NCI-H345 treated with DMSO at 0.1 percent for 48 hours (cell line): Measurements from ENCODE around the gene LECT2.

Experiments used
- DNase-seq: peaks from one replicate; lab custom pipeline; 2025; ENCODE audit not compliant: unreplicated experiment; lab: John Stamatoyannopoulos, UW

LECT2 gene

DNA sequence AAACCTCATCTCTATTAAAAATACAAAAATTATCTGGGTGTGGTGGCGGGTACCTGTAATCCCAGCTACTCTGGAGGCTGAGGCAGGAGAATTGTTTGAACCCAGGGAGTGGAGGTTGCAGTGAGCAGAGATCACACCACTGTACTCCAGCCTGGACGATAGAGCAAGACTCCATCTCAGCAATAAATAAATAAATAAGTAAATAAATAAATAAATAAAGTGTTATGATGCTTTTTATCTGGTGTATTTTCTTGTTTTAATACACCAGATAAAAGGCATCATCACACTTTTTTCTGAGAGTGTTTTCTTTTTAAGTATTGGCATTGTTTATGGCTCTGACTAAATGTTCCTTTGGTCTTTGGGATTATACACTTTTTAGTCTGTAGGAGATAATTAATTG, 24.2 kb upstream of the LECT2 start:
- no peak for DNase-seq

DNA sequence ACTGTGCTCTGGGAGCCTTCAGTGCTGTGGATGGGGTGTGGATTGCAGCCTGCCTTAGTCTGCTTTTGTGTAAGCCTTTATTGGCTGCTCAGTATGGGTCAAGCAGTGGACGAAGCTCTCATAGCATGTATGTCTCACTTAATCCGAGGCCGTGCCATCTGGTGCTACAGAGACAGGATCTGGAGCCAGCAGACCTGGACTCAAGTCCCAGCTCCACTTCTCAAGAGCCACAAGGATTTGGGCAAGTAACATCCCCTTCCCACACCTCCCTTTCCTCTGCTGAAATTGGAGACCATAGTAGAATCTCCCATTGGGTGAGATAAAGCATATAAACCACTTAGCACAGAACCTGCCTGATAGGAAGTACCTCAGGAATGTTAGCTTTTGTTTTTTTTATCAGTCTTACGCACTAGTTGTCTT, 23.4 kb upstream of the LECT2 start:
- no peak for DNase-seq

DNA sequence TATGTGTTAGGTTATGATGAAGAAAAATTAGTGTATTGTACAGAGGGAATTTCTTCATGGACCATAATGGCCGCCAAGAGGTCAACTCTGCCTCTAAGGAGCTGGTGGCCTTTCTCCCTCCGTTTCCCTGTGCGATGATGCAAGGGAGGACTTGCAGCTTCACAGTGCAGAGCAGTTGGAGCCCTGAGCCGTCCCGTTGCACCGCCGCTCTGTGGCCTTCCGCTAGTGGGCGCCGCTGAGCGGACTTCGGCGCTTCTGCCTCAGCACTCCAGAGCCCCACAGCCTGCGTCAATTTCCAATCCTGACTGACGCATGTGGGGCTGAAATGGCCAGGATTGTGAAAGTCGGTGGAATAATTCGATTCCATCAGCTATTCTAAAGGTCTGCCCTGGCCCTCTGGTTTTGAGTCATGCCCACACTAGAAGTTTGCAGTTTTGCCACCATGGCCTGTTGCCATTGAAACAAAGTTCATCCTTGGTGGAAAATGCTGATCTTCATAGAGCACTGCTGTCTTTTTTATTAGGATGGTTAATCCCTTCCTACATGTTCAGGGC, 22.7 kb upstream of the LECT2 start:
- DNase-seq: no peak

DNA sequence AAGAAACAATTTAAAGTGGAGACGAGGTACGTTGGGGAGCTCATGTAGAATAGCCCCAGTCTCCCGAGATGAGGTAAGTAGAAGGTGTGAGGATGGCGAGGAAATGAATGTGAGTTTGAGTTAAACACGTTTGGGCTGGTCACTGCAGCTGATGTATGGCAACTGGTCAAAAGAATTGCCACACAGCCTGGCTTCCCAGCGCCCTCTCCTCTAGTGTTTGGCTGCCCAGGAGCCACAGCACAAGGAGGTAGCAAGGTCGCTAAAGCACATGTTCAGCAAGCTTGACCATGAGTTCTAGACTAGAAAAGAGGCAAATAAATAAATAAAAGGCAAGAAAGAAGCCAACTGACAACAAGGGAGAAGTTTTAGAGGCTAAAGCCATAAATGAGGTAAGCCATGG, 21.4 kb upstream of the LECT2 start:
- no peak for DNase-seq

DNA sequence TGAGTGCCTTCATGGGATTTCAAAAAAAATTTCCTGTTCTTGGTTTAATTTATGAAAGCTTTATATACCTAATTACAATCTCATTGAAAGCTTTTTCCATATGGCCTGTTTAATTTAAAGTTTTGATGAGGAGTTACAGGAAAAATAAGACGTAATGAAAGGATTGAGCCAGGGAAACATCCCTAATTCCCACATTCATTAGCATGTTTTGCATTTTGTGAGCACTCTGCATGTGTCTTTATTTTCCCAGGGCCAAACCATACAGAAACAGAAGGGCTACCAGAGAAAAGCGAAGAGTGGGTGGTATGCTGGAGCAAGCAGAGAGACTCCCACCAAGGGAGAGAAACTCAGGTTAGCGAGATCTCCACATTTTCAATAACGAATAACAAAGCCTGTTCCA, 20.3 kb upstream of the LECT2 start:
- DNase-seq: no peak

DNA sequence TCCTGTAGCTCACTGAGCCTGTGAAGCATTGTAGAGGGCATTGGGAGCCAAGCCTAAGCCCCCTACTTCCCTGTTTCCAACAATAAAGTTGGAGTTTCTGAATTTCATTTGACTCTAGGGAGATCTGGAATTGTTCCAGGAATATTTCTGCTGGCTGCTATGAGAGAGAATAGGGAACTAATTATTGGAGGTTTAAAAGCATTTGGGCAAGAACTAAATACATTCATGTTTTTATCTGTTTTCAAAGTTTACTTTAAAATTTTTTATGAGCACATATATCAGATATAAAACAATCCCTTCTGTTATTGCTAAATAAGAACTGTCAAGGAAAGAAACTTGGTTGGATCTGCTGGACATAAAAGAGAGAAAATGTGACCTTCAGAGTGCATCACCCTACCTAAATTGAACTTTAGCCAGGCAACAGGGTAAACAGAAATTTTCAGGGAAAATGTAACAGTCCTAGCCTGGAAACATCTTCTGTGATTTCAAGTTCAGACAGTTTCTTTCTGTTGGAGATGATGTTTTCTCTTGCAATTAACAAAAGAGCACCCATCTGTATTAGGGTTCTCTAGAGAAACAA, 19.3 kb upstream of the LECT2 start:
- DNase-seq: no peak

DNA sequence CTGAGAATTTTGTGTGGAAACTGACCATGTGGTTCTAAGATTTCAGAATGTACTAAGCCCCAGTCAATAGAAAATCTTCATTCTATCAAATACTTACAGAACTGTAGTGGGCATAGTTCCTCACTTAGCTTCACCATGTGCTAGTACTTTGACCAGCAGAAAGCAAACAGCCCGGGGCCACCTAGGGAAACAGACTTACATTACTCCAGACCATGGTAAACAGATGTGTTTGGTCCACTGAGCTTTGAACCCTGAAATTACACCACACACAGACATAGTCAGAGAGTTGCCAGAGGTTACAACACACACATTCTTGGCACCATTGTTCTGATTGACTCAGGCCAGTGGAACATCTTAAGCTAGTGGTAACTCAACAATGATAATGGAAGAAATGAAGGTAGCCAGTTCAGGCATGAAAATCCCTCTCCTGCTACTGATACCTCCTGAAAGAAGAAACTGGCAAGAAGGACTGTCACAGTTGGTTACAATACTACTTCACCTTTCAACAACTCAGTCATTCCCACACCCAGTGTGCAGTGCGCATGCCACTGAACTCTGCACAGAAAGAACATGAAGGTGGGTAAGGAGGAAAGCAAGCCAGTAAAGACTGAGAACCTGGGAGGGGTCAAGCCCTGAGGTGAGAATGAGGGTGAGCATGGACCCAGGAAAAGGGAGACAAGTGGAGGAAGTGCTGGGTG, 18.7 kb upstream of the LECT2 start:
- no peak for DNase-seq

DNA sequence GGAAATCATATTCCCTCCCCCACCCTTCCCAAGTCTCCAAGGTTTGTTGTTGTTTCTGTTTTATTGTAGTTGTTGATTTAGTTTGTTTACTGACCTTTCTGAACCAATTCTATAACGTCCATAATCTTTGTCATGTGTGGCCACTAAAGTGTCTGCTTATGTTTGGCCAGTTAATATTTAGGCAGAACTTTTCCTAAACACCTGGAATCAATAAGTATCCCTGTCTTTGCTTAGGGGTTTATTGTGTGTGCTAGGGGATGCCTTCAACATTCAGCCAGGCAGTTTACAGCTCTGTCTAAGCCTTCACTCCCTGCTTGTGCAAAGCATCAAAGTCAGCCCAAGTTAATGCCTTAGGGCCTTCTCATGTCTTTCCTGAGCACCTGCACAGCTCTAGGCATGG, 16.9 kb upstream of the LECT2 start:
- no peak for DNase-seq

DNA sequence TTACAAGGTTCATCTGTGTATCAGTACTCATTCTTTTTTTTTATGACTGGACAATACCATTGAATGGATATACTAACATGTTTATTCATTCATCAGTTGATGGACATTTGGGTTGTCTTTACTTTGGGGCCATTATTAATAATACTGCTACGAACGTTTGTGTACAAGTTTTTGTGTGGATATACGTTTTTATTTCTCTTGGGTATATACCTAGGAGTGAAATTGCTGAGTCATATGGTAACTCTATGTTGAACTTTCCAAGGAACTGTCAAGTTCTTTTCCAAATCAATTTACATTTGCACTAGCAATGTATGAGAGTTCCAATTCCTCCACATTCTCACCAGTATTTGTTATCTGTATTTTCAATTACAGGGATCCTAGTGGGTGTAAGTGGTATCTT, 12.0 kb upstream of the LECT2 start:
- no peak for DNase-seq

DNA sequence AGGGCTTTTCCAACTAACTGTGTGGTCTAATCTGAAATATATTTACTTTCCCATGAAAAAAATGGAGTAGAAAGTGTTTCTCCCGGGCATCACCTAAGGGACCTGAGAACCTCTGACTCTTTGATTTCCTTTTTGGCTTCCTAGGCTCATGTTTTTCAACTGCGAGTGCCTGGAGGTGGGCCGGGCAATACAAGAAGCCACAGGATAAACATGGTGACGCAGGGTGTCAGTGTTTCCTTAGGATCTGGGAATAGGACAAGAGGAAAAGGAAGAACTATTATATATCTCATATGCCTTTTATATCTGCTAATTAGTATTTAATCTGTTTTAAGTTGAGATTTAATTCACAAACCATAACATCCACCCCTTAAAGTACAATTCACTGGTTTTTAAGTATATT, 11.4 kb upstream of the LECT2 start:
- no peak for DNase-seq

DNA sequence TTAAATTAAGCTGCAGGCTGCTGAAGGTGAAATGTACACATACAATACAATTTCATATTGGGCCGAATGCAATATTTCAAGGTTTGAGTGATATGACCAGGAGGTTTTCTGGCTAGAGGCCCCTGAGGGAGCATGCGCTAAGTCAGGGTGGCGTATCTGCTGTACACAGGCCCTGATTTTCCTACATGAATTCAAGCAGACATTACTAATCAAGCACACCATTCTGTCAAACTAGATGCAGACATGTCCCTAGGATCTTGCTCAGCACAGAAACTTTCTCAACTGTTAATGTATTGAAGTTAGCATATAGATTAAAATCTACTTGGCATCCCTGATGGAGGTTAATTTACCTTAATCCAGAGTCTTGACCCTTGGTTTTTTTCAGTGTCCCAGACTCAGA, 10.7 kb upstream of the LECT2 start:
- no peak for DNase-seq

DNA sequence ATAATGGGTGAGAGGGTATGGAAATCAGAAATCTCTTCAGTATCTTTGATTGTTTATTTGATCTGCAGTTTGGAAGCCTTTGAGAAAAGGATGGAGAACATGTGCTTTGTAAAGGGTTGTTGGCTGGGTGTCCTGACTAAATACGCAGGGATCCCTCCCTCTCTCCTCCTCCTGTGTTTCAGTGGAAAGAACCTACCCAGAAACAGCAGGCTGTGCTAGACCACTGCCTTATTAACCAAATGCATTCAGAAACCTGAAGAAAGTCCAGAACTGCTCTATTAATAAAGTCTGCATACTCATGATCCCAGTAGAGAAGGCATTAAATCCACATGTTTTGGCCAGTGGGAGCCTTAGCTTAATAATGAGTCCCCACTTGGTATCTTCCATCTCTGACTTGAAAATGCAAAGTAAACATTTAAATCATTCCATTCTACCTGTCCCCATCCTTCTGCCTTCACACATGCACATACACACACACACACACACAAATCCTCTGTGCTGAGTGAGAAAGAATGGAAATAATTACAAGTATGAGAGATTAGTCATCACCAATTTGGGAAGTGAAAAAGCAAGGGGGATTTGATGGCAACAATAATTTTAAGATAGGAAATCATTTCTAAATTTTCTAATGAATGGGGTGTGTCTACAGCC, 10.0 kb upstream of the LECT2 start:
- no peak for DNase-seq

DNA sequence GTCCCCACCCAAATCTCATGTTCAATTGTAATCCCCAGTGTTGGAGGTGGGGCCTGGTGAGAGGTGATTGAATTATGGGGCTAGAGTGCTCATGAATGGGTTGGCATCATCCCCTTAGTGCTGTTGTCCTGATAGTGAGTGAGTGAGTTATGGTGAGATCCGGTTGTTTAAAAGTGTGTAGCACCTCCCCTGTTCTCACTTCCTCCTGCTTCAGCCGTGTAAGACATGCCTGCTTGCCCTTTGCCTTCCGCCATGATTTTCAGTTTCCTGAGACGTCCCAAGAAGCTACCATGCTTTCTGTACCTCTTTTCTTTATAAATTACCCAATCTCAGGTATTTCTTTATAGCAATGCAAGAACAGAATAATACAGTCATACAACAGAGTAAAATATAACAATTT, 742 bp upstream of the LECT2 start:
- no peak for DNase-seq

DNA sequence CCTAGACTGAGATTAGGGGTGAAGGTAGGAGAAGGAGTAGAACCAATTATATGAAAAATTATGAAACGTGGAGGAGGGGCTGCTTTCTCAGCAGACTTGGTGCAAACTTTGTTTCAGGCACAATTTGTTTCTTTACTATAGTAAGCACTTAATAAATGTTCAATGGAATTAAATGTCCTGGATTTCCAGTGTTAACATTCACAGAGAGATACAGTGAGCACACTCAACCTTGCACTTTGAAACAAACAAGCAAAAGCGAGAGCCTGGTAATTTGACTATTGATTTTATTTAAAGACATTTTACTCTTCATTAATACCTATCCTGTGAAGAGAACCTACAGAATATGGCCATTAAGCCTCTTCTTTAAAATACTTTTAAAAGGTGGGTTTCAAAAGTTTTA, 933 bp downstream of the LECT2 start:
- DNase-seq: no peak

DNA sequence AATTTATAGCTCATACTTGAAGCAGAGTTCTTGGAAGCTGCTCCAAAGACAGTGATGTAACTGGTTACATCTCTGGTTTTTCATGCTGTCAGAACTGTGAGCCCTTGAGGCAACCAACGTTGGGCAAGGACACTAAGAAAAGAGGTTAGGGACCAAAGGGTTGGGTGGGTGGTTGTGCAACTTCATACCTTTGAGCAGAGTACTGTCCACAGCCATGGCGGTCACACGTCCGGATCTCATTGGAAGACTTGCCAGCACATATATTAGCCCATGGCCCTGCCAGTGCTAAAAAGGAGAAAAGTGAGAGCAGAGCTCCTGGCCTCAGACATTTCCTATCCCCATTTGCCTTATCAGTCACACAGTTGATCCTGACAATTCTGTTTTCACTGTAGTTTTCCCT, 2.1 kb downstream of the LECT2 start:
- DNase-seq: no peak

DNA sequence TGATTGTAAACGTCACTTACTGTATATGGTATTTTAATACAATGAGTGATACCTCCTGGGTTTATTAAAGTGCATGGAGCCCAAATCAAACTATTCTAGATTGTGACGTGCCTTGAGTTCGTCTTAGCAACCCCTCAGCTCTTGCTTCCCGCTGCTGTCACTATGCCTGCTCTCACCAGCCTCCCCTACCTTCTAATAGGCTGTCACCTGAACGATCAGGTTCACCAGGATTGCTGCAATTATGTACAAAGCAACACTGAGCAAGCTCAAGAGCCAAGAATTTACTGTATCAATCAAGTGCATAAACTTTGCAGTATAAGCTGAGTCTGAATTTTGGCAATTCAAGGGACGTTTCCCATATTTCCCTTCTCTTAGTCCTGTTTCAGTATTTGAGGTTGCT, 3.0 kb downstream of the LECT2 start:
- DNase-seq: no peak

DNA sequence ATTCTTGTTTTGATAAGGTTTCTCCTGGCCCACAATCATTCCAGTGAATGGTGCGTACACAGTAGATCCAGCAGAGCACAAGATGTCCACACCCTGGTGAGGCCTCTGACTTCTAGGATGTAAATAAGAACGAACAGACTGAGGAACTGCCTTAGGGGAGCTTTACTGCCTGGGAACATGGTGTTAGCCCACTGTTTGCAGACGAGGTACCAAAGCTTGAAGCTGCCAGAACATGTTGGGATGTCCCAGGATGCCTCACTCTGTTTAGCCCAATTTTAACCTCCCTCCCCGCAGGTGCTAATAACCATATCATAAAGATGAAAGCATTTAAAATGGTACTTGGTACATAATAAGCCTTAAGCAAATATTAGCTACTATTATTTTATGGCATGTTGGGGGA, 3.5 kb downstream of the LECT2 start:
- no peak for DNase-seq

DNA sequence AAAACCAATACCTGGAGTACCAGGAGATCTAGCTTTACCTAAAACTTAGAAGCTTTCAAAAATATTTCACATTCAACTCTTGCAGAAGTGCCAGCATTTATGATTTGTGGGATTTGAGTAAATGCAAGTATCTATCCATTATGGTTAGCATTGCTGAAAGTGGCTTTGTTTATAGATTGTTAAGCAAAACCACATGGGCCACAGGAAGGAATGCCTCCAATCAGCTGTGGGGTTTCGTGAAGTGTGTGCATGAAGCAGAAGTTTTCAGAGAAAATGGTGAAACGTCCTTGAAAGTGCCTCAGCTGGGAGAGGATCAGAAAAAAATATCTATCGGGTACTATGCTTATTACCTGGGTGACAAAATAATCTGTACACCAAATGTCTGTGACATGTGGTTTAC, 4.2 kb downstream of the LECT2 start:
- DNase-seq: no peak

DNA sequence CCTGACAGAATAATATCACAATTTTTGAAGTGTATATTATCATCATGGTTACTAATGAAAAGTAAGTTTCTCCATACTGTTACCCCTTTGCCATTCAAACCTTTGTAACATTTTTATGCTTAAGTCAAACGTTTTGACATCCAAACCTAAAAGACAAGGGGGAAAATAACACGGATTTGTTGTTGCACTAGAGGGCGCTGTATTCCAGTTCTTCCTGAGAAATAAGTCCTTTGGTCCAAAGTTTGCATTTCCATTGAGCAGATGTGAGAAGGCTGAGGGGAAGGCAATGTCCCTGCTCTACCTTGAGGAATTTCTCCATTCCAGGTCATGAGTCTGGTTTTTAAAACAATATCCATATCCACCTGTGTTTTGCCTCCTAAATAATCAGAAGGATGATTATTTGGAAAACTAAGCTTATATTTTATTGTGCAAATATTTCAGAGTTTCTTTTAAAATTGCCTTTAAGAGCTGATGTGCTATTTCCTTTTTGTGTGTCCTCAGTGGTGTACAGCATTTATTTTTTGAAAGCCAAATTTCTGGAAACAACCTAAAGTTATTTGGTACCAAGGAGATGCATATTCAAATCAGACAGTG, 9.7 kb downstream of the LECT2 start:
- peak; percentile 65 for DNase-seq

DNA sequence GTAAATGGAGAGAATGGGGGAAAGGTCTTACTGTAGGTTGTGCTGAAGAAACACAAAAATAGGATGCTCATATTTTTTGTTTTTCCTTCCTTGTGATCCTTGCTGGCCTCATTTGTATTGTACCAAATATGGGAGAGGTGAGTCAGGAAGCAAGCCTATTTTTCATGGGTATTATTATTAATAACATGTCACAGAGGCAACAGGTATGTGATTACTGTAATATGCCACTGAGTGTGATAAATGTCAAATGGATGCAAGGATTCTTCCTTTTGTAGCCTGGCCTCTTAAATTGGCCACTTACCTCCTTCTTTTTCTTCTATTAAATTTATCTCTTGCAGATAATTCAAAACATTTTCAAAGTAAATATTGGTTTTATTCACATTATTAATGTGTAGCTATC, 10.2 kb downstream of the LECT2 start:
- no peak for DNase-seq

DNA sequence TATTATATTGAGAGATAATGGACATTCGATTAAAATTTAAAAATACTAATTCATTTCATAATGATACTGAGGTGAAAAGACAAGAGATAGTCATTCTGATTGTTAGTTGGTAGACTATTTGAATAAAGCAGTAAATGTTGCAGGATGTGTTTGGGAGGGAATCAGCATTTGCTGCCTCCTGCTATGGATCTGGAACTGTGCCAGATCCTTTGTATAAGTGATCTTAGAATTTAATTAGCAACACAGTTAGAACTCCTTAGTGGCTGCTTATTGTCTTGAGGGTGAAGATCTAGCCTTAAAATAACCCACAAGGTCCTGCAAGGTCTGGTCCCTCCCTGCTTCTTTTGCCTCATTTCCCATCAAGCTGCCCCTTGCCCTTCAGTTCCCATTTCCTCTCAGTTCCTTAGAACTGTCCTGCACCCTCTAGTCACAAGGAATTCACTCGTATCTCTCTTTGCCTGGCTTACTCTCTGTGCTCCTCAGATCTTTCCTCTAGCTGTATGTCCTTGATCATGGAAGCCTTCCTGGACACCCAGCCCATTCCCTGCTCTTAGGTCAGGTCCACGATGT, 12.5 kb downstream of the LECT2 start:
- no peak for DNase-seq

DNA sequence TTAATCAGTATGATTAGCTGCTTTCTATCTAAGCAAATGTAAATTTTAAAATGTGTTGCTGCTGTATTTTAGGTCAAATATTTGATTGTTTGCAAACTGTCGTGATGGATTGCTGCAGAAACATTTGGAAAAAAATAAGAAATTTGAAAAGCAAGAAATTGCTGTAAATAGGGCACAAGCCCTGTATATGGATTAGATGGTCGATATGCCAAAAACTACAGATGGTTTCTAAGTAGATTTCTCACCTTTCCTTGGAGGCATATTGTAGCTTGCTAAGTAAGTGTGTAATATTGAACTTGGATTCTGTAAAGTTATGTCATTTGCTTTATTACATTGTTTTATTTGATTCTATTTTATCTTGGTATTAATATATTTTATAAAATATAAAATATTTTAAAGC, 13.1 kb downstream of the LECT2 start:
- no peak for DNase-seq
